ENCODE measurements around the gene ITPK1. TPM values are rescaled to one million over a fixed set of nuclear protein-coding genes. Genes with fewer than 3 reads are reported as not detected.

The ITPK1 gene
- total and polyA plus RNA-seq, 10 of the 15 experiments (the other 5 are each of a cell fraction or from before 2014, with no cell fraction given): 1.3 to 73.2 (median 27.0) TPM

GRCh38 chr14:93163564-93163963, 47.8 kb upstream of the ITPK1 start (continued):
- TF ChIP-seq RAD21 (IDR thresholded peaks at IDR 0.05; ENCODE audit: insufficient read depth, low read depth, low read length) (no peak), SUPT20H (IDR thresholded peaks at IDR 0.05; ENCODE audit: borderline replicate concordance, control insufficient read depth, low read depth, low read length) (no peak), SMARCA5 (IDR thresholded peaks at IDR 0.05) (0 out of 2 replicates have a peak, but pooled peaks have one; percentile 21), RAD51 (IDR thresholded peaks at IDR 0.05) (0 out of 2 replicates have a peak, but pooled peaks have one; percentile 10), E2F8 (IDR thresholded peaks at IDR 0.05; ENCODE audit: low read depth, partially characterized antibody) (no peak), PRDM15 (CRISPR knock-in tag; IDR thresholded peaks at IDR 0.05) (no peak), POLR2A (IDR thresholded peaks at IDR 0.05; ENCODE audit: low read depth, low read length) (no peak), IKZF2 (IDR thresholded peaks at IDR 0.05) (peak; percentile 58 to 59; a peak in 3 of 4 replicates), TCF12 (IDR thresholded peaks at IDR 0.05; ENCODE audit: low read depth, low read length) (no peak), ZNF24 (IDR thresholded peaks at IDR 0.05) (no peak), SMC3 (IDR thresholded peaks at IDR 0.05; ENCODE audit: borderline replicate concordance, low read length) (0 out of 2 replicates have a peak, but pooled peaks have one; percentile 3), SP1 (IDR thresholded peaks at IDR 0.05; ENCODE audit: low read depth, low read length) (no peak)
- TF ChIP-seq, protein P1, sequence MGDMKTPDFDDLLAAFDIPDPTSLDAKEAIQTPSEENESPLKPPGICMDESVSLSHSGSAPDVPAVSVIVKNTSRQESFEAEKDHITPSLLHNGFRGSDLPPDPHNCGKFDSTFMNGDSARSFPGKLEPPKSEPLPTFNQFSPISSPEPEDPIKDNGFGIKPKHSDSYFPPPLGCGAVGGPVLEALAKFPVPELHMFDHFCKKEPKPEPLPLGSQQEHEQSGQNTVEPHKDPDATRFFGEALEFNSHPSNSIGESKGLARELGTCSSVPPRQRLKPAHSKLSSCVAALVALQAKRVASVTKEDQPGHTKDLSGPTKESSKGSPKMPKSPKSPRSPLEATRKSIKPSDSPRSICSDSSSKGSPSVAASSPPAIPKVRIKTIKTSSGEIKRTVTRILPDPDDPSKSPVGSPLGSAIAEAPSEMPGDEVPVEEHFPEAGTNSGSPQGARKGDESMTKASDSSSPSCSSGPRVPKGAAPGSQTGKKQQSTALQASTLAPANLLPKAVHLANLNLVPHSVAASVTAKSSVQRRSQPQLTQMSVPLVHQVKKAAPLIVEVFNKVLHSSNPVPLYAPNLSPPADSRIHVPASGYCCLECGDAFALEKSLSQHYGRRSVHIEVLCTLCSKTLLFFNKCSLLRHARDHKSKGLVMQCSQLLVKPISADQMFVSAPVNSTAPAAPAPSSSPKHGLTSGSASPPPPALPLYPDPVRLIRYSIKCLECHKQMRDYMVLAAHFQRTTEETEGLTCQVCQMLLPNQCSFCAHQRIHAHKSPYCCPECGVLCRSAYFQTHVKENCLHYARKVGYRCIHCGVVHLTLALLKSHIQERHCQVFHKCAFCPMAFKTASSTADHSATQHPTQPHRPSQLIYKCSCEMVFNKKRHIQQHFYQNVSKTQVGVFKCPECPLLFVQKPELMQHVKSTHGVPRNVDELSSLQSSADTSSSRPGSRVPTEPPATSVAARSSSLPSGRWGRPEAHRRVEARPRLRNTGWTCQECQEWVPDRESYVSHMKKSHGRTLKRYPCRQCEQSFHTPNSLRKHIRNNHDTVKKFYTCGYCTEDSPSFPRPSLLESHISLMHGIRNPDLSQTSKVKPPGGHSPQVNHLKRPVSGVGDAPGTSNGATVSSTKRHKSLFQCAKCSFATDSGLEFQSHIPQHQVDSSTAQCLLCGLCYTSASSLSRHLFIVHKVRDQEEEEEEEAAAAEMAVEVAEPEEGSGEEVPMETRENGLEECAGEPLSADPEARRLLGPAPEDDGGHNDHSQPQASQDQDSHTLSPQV (IDR thresholded peaks at IDR 0.05): peak; percentile 53; the same call in 1 of the 2 replicates
- TF ChIP-seq, protein P2, sequence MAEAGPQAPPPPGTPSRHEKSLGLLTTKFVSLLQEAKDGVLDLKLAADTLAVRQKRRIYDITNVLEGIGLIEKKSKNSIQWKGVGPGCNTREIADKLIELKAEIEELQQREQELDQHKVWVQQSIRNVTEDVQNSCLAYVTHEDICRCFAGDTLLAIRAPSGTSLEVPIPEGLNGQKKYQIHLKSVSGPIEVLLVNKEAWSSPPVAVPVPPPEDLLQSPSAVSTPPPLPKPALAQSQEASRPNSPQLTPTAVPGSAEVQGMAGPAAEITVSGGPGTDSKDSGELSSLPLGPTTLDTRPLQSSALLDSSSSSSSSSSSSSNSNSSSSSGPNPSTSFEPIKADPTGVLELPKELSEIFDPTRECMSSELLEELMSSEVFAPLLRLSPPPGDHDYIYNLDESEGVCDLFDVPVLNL (IDR thresholded peaks at IDR 0.05; ENCODE audit: low read depth, low read length): no peak
- TF ChIP-seq, protein P3, sequence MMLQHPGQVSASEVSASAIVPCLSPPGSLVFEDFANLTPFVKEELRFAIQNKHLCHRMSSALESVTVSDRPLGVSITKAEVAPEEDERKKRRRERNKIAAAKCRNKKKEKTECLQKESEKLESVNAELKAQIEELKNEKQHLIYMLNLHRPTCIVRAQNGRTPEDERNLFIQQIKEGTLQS (IDR thresholded peaks at IDR 0.05; ENCODE audit: borderline replicate concordance, extremely low read depth, low read depth, low read length): no peak

All from GM12878 (cell line).